WTC11 (cell line): ENCODE data around the gene LFNG. TPM values are rescaled to one million over a fixed set of nuclear protein-coding genes. Genes with fewer than 3 reads are reported as not detected.

Source experiments
- CBFB ChIP-seq: sonication (generic); formaldehyde crosslinking; IDR thresholded peaks from 2 replicates; pipeline ENCODE4 v1.8.1; 2022; ENCODE audit warnings: mild to moderate bottlenecking, low read depth, missing genetic modification reagents
- CREM ChIP-seq: sonication (generic); formaldehyde crosslinking; IDR thresholded peaks from 2 replicates; pipeline ENCODE4 v1.8.1; 2022; ENCODE audit warnings: mild to moderate bottlenecking, missing genetic modification reagents, moderate library complexity
- HMGXB4 ChIP-seq: sonication (generic); formaldehyde crosslinking; IDR thresholded peaks from 2 replicates; pipeline ENCODE4 v1.8.1; 2023; ENCODE audit warnings: mild to moderate bottlenecking, moderate library complexity, missing genetic modification reagents
- IRF2 ChIP-seq: sonication (generic); formaldehyde crosslinking; IDR thresholded peaks from 2 replicates; pipeline ENCODE4 v1.8.0; 2022; ENCODE audit warnings: low read depth, missing genetic modification reagents, borderline replicate concordance
- JUN ChIP-seq: sonication (generic); formaldehyde crosslinking; IDR thresholded peaks from 2 replicates; pipeline ENCODE4 v1.8.0; 2023; ENCODE audit warnings: mild to moderate bottlenecking, missing genetic modification reagents
- KAT7 ChIP-seq: sonication (generic); formaldehyde crosslinking; IDR thresholded peaks from 2 replicates; pipeline ENCODE4 v1.8.1; 2023; ENCODE audit warnings: missing genetic modification reagents, mild to moderate bottlenecking, borderline replicate concordance
- MAX ChIP-seq: sonication (generic); formaldehyde crosslinking; IDR thresholded peaks from 2 replicates; pipeline ENCODE4 v1.8.0; 2022; ENCODE audit warnings: mild to moderate bottlenecking, missing genetic modification reagents
- MYBL2 ChIP-seq: sonication (generic); formaldehyde crosslinking; IDR thresholded peaks from 2 replicates; pipeline ENCODE4 v1.8.1; 2023; ENCODE audit warnings: mild to moderate bottlenecking, moderate library complexity, missing genetic modification reagents
- NFATC4 ChIP-seq: fragments of 250-450 bp; sonication (Bioruptor Pico); IDR thresholded peaks from 2 replicates; pipeline ENCODE4 v1.9.0; 2021; ENCODE audit warnings: mild to moderate bottlenecking
- NFYB ChIP-seq: sonication (generic); formaldehyde crosslinking; conservative IDR thresholded peaks from 2 replicates; pipeline ENCODE4 v1.8.0; 2022; ENCODE audit warnings: low read depth, missing genetic modification reagents
- PRDM15 ChIP-seq: sonication (generic); formaldehyde crosslinking; IDR thresholded peaks from 2 replicates; pipeline ENCODE4 v1.8.0; 2022; ENCODE audit warnings: missing genetic modification reagents
- SOX15 ChIP-seq: fragments of 250-450 bp; sonication (Bioruptor Pico); IDR thresholded peaks from 2 replicates; pipeline ENCODE4 v1.9.0; 2021; ENCODE audit warnings: mild to moderate bottlenecking
- SP1 ChIP-seq: sonication (generic); formaldehyde crosslinking; conservative IDR thresholded peaks from 2 replicates; pipeline ENCODE4 v1.8.1; 2022; ENCODE audit warnings: missing genetic modification reagents
- ZBTB21 ChIP-seq: sonication (generic); formaldehyde crosslinking; IDR thresholded peaks from 2 replicates; pipeline ENCODE4 v1.8.1; 2023; ENCODE audit warnings: mild to moderate bottlenecking, missing genetic modification reagents, borderline replicate concordance
- ZNF219 ChIP-seq: sonication (generic); formaldehyde crosslinking; IDR thresholded peaks from 2 replicates; pipeline ENCODE4 v1.8.0; 2023; ENCODE audit warnings: missing genetic modification reagents, mild to moderate bottlenecking, borderline replicate concordance
- ZNF232 ChIP-seq: sonication (generic); formaldehyde crosslinking; IDR thresholded peaks from 2 replicates; pipeline ENCODE4 v1.8.0; 2022; ENCODE audit warnings: mild to moderate bottlenecking, missing genetic modification reagents
- ZNF263 ChIP-seq: sonication (generic); formaldehyde crosslinking; IDR thresholded peaks from 2 replicates; pipeline ENCODE4 v1.8.1; 2022; ENCODE audit warnings: low read depth, mild to moderate bottlenecking, moderate library complexity, missing genetic modification reagents
- ZNF423 ChIP-seq: fragments of 250-450 bp; sonication (Bioruptor Pico); IDR thresholded peaks from 2 replicates; pipeline ENCODE4 v2.1.2; 2022; ENCODE audit warnings: mild to moderate bottlenecking, moderate library complexity
- total RNA-seq: library from RNA; stranded (reverse); gene quantifications from 3 replicates; pipeline ENCODE4 v1.2.3, GENCODE V29; 2021
- TF ChIP-seq, protein P1 (sequence below): sonication (generic); formaldehyde crosslinking; IDR thresholded peaks from 2 replicates; pipeline ENCODE4 v1.8.1; 2023; ENCODE audit warnings: mild to moderate bottlenecking, missing genetic modification reagents, borderline replicate concordance
- TF ChIP-seq, protein P2 (sequence below): sonication (generic); formaldehyde crosslinking; IDR thresholded peaks from 2 replicates; pipeline ENCODE4 v1.8.0; 2023; ENCODE audit warnings: missing genetic modification reagents, mild to moderate bottlenecking, borderline replicate concordance
- TF ChIP-seq, protein P3 (sequence below): sonication (generic); formaldehyde crosslinking; IDR thresholded peaks from 2 replicates; pipeline ENCODE4 v1.8.0; 2022; ENCODE audit warnings: mild to moderate bottlenecking, missing genetic modification reagents
- TF ChIP-seq, protein P4 (sequence below): sonication (generic); formaldehyde crosslinking; conservative IDR thresholded peaks from 2 replicates; pipeline ENCODE4 v1.8.1; 2022; ENCODE audit warnings: mild to moderate bottlenecking, missing genetic modification reagents

LFNG gene
- total RNA-seq, 1 experiment from 2014 or later, result 29.4 TPM

DNA sequence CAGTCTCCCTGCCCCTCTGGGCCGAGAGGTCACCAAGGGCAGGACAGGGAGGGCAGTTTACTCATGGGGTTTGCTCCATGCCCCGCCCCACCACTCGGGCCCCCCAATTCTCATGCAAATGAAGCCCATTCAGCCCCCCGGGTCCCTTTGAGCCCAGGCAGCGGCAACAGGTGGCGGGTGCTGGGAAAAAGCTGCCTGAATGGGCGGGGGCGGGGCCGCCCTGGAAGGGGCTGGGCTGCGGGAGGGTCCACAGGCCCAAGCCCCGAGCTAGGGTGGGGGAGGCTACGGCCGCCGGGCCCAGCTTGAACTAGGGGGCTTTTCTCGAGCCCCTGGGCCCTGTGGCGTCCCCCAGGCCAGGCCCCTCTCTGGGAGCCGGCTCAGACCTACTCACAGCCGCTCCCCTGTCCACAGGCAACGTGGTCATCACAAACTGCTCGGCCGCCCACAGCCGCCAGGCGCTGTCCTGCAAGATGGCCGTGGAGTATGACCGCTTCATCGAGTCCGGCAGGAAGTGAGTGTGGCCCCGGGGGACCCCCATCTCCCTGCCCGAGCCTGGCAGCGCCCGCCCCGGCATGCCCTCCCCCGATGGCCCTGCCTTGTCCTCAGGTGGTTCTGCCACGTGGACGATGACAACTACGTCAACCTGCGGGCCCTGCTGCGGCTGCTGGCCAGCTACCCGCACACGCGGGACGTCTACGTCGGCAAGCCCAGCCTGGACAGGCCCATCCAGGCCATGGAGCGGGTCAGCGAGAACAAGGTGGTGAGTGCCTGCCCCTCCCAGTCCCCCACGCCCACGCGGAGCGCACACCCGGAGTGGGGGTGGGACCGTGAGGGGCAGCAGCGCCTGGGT, 5.5 kb downstream of the LFNG start (continued):
- TF ChIP-seq, protein P1, sequence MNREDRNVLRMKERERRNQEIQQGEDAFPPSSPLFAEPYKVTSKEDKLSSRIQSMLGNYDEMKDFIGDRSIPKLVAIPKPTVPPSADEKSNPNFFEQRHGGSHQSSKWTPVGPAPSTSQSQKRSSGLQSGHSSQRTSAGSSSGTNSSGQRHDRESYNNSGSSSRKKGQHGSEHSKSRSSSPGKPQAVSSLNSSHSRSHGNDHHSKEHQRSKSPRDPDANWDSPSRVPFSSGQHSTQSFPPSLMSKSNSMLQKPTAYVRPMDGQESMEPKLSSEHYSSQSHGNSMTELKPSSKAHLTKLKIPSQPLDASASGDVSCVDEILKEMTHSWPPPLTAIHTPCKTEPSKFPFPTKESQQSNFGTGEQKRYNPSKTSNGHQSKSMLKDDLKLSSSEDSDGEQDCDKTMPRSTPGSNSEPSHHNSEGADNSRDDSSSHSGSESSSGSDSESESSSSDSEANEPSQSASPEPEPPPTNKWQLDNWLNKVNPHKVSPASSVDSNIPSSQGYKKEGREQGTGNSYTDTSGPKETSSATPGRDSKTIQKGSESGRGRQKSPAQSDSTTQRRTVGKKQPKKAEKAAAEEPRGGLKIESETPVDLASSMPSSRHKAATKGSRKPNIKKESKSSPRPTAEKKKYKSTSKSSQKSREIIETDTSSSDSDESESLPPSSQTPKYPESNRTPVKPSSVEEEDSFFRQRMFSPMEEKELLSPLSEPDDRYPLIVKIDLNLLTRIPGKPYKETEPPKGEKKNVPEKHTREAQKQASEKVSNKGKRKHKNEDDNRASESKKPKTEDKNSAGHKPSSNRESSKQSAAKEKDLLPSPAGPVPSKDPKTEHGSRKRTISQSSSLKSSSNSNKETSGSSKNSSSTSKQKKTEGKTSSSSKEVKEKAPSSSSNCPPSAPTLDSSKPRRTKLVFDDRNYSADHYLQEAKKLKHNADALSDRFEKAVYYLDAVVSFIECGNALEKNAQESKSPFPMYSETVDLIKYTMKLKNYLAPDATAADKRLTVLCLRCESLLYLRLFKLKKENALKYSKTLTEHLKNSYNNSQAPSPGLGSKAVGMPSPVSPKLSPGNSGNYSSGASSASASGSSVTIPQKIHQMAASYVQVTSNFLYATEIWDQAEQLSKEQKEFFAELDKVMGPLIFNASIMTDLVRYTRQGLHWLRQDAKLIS (CRISPR knock-in tag), result no peak
- TF ChIP-seq SP1 (CRISPR knock-in tag) (peak; percentile 84), IRF2 (CRISPR knock-in tag) (no peak), NFYB (CRISPR knock-in tag) (no peak), ZNF263 (CRISPR knock-in tag) (no peak), SOX15 (CRISPR knock-in tag) (no peak), HMGXB4 (CRISPR knock-in tag) (no peak; the same call in 1 of the 2 replicates), MAX (CRISPR knock-in tag) (0 out of 2 replicates have a peak, but pooled peaks have one; percentile 33), JUN (CRISPR knock-in tag) (no peak), ZNF423 (CRISPR knock-in tag) (peak; percentile 84), ZNF232 (CRISPR knock-in tag) (no peak), CBFB (CRISPR knock-in tag) (no peak), KAT7 (CRISPR knock-in tag) (no peak), ZBTB21 (no peak), MYBL2 (no peak), CREM (CRISPR knock-in tag) (no peak), NFATC4 (CRISPR knock-in tag) (no peak), PRDM15 (CRISPR knock-in tag) (no peak), ZNF219 (CRISPR knock-in tag) (no peak)
- TF ChIP-seq, protein P2, sequence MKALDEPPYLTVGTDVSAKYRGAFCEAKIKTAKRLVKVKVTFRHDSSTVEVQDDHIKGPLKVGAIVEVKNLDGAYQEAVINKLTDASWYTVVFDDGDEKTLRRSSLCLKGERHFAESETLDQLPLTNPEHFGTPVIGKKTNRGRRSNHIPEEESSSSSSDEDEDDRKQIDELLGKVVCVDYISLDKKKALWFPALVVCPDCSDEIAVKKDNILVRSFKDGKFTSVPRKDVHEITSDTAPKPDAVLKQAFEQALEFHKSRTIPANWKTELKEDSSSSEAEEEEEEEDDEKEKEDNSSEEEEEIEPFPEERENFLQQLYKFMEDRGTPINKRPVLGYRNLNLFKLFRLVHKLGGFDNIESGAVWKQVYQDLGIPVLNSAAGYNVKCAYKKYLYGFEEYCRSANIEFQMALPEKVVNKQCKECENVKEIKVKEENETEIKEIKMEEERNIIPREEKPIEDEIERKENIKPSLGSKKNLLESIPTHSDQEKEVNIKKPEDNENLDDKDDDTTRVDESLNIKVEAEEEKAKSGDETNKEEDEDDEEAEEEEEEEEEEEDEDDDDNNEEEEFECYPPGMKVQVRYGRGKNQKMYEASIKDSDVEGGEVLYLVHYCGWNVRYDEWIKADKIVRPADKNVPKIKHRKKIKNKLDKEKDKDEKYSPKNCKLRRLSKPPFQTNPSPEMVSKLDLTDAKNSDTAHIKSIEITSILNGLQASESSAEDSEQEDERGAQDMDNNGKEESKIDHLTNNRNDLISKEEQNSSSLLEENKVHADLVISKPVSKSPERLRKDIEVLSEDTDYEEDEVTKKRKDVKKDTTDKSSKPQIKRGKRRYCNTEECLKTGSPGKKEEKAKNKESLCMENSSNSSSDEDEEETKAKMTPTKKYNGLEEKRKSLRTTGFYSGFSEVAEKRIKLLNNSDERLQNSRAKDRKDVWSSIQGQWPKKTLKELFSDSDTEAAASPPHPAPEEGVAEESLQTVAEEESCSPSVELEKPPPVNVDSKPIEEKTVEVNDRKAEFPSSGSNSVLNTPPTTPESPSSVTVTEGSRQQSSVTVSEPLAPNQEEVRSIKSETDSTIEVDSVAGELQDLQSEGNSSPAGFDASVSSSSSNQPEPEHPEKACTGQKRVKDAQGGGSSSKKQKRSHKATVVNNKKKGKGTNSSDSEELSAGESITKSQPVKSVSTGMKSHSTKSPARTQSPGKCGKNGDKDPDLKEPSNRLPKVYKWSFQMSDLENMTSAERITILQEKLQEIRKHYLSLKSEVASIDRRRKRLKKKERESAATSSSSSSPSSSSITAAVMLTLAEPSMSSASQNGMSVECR (CRISPR knock-in tag), result 0 out of 2 replicates have a peak, but pooled peaks have one; percentile 9
- TF ChIP-seq, protein P3, sequence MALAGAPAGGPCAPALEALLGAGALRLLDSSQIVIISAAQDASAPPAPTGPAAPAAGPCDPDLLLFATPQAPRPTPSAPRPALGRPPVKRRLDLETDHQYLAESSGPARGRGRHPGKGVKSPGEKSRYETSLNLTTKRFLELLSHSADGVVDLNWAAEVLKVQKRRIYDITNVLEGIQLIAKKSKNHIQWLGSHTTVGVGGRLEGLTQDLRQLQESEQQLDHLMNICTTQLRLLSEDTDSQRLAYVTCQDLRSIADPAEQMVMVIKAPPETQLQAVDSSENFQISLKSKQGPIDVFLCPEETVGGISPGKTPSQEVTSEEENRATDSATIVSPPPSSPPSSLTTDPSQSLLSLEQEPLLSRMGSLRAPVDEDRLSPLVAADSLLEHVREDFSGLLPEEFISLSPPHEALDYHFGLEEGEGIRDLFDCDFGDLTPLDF (CRISPR knock-in tag), result no peak
- TF ChIP-seq, protein P4, sequence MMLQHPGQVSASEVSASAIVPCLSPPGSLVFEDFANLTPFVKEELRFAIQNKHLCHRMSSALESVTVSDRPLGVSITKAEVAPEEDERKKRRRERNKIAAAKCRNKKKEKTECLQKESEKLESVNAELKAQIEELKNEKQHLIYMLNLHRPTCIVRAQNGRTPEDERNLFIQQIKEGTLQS, result no peak
